LHCN-M2 (cell line): Measurements from ENCODE around the gene RHBG. TPM values are rescaled to one million over a fixed set of nuclear protein-coding genes. Genes with fewer than 3 reads are reported as not detected.
A peak's percentile ranks its signal among the peaks of the same experiment; 100 is the strongest.
"Not testable (repeated sequence)": the region's sequence is repeated elsewhere in the genome, so short reads cannot be mapped to it uniquely, and the experiment has no call there.

Experiments used
- DNase-seq: peaks from one replicate; pipeline ENCODE4 v3.0.0-alpha.2; 2012; ENCODE audit warnings: low read depth
- total RNA-seq: library from RNA; depleted of rRNA; stranded (reverse); fragments of >200 nt; gene quantifications from 2 replicates; pipeline ENCODE4 v1.2.3, GENCODE V29; 2014

RHBG gene
- total RNA-seq, 1 experiment from 2014 or later, result not detected

DNA sequence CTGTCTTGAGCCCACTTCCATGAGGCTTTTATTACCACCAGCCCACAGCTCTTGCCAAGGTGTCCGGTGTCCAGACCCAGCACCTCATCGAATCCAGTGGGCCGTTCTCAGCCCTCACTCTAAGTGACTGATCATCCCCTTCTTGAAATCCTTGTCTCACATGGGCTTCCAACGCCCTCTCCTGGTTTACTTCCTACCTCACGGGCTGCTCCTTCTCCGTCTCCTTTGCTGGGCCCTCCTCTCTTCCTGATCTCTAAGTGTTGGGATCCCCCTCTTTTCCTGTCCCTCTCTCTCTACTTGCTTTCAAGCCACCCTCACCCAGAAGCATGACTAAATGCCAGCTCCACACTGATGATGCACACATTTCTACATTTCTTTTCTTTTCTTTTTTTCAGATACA lies 9.0 kb upstream of the RHBG start:
- DNase-seq, result no peak

DNA sequence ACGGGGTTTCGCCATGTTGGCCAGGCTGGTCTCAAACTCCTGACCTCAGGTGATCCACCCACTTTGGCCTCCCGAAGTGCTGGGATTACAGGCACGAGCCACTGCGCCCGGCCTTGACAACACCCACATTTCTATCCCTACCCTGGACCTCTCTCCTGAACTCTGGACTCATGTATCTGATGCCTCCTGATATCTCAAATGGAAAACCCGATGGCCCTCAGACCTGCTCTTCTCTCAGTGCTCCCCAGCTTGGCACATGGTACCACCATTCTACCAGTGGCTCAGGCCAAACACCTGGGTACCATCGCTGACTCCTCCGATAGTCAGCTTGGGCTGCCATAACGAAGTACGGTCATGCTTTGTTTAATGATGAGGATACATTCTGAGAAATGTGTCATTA lies 8.5 kb upstream of the RHBG start:
- DNase-seq, result no peak

DNA sequence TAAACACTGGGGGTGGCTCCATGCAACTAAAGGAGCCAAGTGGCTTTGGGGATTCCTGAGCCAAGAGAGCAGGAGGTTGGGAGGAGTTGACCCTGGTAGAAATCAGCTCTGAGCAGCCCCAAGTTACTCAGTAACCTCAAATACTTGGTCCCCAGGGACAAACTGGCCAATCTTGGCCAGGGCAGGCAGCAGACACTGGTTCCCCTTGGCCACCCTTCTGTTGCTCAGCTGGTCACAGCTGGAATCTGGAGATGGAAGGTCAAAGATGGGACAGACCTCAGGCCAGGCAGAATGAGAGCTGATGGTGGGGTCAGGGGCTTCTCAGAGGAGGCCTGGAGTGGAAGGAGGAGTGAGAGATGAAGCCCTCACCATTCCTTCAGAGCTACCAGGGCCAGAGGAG lies 3.3 kb upstream of the RHBG start:
- DNase-seq, result no peak

DNA sequence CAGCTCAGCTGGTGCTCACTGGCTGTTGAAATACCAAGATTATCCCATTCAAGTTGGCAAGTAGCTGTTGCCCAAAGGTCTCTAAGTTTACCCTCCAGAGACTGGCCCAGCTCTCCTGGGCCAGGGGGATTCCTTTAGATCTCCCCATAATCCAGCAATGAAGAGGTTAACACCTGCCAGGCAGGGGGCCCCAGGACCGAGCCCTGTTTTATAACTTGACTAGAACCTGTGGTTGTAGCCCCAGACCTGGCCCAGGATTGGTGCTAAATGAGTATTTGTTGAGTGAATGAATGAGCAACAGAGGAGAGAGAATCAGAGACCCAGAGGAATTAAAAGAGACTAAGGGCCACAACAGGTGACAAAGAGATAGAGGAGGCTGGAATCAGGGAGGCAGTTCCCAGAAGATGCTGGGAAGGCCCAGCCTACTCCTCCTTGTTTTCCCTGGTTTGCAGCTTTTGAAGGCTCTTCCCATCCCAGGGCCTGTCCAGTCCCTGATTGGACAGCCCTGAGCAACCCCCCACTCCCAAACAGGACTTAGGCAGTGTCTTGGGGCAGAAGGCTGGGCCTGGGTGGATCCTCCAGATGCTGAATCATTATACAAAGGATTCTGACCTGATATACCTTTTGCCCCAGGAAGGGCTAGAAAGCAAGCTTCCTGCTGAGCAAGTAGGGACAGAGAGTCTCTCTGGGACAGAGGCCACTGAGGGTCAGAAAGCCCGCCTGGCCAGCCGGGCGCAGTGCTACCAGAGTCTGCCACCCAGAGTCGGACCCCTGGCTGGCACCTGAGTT lies 2.4 kb upstream of the RHBG start:
- no peak for DNase-seq

DNA sequence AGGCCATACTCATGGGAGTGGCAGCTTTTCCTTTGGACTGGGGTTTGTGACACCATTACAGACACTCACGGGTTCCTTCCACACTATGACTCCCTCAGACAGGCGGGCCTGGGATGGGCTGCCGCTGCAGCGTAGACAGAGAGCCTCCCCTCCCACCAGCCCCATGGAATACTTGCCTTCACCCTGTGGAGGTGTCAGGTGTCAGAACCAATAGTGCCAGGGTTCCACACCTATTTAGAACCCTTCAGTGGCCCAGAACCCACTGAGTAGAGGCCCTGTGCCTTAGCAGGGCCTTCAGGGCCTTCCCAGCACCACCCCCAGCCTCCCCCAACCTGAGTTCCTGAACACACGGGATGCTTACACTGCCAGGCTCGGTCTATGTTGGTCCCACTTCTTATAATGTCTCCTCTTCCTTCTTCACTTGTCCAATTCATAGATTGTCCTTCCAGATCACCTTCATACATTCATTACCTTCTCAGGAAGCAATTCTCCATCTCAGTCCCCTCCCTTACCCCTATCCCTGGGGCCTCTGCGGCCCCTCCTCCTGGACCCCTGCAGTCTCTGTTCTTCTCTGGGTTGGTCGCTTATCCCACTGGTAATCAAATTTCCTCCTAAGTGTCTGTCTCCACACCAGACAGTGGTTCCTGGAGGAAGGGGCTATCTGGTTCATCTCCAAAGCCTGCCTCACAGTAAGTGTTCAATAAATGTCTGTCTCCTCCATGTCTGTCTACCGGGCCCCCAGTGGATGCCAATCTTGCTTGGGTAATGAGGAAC lies 1.4 kb upstream of the RHBG start:
- no peak for DNase-seq

DNA sequence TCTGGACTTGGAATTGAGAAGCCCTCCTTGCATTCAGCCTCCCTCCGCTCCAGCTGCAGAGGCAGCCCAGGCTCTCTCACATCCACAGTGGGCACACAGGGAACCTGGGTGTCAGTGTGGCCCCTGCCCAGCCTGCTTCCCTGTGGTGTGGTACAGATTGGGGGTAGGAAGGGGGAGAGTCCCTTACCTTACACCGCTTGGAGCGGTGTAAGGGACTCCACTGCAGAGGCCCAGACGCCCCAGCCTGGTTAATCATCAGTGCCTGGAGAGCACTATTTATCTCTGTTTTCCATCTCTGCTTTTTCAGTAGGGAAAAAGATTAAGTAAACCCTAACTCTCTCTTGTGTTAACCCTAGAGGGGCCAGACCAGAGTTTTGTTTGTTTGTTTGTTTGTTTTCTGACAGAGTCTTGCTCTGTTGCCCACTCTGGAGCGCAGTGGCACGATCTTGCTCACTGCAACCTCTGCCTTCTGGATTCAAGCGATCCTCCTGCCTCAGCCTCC lies 803 bp upstream of the RHBG start:
- DNase-seq, result no peak

DNA sequence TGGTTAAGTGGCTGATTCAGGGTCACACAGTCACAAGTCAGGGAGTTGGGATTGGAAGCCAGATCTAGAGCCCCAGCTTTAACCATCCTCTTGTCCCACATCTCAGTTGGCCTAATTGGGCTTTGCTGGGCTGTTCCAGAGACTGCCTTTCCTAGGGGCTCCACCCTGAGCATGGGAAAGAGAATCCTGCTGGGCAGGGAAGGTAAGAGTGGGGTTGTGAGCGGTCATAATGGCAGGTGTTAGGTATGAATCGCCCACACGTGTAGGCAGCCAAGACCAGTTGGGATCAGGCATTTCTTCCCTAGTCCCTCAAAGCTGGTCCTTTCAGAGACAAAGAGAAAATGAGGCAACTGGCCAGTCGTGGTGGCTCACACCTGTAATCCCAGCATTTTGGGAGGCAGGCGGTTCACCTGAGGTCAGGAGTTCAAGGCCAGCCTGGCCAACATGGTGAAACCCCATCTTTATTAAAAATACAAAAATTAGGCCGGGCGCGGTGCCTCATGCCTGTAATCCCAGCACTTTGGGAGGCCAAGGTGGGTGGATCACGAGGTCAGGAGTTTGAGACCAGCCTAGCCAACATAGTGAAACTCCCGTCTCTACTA lies 775 bp downstream of the RHBG start:
- not testable (repeated sequence) for DNase-seq

DNA sequence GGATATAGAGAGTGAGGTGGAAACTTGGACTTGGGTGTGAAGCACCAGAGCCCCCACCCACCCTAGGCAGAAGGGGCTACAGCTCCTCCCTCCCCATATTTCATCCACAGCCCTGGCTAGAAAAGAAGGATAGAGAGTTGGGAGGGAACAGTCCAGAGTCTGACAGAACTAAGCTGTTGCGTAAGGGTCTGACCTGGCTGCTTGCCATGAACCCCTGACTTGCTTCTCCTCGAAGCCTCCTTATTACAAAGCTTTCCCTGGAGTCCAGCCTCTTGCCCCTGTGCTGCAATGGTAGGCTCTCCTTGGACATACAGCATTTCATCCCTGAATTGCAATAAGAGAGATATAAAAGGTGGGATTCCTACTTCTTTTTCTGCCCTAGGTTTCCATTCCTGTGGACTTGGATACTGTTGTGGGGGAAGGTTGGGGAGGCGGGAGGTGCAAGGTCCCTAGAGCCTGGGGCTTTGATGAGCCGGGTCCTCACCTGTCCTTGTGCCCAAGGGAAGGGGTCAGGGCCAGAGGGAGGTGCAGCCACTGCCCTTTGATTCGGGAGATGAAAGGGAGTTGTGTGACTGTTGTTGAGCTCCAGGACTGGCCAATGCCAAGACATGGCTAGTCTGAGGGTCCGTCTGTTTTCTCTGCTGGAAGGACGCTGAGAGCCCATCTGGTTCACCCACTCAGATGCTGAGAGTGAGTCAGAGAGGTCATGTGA lies 2.7 kb downstream of the RHBG start:
- DNase-seq, result peak; percentile 24

DNA sequence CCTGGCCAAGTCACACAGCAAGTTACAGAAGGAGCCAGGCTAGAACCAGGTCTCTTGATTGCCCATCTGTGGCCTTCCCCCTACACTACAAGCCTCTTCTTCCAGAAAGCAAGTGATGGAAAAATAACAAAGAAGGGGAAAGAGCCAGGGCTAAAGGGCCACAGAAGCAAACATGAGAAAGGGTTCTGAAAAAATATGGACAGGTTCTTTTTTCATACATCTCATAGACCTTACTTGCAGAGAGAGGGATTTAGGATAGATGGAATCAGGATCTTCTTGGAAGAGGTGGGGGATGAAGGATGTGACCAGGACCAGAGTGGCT lies 3.2 kb downstream of the RHBG start:
- peak; percentile 47 for DNase-seq

DNA sequence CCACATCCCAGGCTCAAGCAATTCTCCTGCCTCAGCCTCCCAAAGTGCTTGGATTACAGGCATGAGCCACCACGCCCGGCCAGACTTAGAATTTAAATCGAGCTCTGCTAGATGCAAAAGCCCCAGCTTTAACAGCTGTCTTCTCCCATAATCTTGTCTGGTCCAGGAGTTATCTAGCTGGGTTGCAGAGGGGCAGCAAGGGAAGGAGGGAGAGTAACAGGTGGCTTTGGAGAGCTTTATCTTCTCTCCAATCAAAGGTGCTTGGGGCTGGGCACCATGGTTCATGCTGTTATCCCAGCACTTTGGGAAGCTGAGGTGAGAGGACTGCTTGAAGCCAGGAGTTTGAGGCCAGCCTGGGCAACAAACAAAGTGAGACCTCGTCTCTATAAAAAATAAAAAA lies 3.9 kb downstream of the RHBG start:
- no peak for DNase-seq

DNA sequence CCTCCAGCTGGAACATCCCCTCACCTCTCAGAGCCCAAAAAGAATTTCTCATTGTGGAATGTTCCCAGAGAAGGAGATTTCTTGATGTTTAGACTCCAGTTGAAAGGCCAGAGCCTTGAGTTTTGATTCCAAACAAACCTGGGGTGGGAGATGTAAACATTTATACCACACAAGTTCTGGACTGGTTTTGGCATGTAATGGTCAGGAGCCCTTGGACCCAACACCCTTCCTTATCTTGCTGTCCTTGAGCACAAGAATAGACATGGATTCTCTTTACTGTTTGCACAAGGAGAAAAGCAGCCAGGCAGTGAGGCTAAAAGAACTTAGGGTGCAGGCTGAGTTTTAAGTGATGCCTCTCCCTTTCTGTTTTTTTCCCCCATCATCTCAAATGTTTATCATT lies 4.5 kb downstream of the RHBG start:
- DNase-seq, result no peak

DNA sequence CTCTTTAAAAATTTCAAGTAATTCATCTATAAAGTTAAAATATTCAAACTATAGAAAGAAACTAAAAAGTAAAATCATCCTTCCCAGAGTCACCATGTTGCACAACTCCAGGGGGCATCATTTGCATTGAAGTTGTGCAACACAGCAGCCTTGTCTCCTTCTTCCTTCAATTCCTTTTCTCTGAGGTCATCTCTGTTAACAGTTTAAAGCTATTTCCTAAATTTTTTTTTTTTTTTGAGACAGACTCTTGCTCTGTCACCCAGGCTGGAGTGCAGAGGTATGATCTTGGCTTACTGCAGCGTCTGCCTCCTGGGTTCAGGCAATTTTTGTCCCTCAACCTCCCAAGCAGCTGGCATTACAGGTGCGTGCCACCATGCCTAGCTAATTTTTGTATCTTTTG lies 7.1 kb downstream of the RHBG start:
- DNase-seq, result peak; percentile 16

DNA sequence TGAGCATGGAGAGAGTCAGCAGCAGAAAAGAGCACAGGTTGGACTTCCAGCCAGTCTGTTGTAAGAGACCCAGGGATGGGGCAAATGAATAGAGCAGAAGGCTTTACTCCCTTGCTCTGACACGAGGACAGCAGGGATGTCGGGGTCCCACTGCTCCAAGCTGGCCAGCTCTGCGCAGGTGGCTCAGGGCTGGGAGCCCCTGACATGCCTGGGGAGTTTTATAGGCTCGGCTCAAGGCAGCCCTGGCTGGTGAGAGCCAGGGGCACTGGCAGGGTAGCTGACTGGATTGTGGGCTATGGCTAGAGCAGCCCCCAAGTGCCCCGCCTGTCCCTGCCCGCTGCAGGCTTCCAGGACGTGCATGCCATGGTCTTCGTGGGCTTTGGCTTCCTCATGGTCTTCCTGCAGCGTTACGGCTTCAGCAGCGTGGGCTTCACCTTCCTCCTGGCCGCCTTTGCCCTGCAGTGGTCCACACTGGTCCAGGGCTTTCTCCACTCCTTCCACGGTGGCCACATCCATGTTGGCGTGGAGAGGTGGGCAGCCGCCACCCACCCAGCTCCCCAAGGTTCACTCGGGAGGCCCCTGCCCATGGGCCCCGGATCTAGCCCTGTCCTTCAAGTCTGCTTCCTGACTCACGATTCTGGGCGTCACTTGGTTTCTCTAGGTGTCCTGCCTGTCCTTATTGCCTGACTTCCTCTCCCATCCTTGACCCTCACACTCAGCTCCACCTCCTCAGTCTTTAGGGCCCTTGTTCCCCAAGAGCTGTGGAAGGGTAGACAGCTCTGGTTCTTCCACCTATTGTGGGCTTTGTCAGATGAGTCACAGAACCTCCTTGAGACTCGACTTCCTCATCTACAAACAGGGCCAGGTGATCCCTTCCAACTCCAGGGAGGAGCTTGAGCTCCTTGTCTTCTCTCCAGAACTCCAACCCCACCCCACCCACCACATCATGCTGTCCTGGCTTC lies 8.2 kb downstream of the RHBG start:
- DNase-seq, result no peak

DNA sequence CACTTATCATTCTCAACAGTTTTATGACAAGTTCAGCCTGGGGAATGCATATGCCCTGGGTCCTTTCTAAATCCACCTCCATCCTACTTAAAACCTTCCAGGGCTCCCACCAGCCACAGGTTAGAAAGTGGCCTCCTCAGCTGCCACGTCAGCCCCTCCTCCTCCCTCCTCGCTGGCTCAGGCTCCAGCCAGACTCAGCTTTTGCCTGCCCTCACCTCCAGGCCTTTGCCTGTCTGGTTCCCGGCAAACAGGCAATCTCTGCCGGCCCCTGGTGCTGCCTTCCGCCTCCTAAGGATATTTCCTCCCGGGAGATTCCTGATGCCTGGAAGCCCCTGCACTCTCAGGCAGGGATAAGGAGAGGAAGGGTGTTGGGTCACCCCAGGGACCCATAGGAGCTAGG lies 9.5 kb downstream of the RHBG start:
- DNase-seq, result no peak

DNA sequence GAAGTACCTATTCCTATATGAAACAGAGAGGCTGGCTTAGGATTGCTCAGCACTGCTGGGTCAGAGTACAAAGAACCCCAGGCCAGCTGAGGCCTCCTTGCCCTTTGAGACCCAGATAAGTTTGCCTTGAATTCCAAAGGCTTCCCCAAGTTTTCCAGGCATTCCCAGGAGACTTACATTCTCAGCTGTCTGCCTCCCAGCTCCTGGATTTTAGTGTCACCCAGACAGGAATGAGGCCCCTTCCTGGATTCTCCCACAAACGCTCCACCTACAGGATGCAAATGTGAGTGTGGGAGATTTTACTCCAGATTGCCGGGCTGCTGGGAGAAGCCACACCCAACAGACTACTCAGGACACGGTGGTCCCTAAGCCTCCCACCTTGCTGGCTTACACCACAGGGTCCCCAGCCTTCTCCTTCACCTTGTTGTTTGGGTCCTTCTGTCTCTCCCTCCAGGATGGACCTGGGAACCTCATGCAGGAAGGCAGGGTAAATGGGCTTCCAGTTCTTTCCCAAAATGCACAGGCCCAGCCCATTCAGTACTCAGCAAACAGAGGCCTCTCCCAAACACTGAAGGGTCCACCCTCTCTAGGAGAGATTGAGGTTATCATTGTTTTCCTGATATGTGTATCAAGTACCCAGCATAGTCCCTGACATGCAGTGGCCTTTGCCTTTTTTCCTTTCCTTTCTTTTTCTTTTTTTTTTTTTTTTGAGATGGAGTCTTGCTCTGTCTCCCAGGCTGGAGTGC lies 10.6 kb downstream of the RHBG start:
- DNase-seq, result peak; percentile 80

DNA sequence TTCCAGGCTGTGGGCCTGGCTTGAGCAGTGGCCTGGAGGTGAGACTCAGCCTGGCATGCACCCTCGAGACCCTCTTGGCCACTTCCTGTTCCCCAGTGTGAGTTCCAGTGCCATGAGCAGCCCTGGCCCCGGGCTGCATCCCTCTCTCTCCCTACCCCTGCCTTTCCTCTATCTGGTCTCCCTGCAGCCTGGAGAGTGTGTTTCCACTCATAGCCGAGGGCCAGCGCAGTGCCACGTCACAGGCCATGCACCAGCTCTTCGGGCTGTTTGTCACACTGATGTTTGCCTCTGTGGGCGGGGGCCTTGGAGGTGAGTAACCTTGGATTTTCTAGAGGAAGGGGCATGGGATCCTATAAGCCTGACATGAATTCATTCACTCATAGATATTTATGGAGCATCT lies 13.6 kb downstream of the RHBG start:
- no peak for DNase-seq

DNA sequence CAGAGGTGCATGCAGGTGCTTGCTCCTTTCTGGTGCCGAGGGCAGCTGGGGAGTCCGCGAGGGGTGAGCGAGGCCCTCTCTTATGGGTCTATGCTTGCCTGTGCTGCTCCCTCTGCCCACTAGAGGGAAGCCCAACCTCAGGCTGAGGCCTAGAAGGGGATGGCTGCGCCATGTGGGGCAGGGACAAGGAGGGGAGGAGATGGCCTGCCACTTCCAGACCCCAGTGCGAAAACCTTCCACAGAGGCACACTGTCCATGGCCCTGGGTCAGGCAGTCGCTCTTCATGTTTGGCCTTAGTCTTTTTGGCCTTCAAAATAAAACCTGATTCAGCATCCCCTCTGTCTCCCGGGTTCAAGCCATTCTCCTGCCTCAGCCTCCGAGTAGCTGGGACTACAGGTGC lies 14.0 kb downstream of the RHBG start:
- peak; percentile 33 for DNase-seq

DNA sequence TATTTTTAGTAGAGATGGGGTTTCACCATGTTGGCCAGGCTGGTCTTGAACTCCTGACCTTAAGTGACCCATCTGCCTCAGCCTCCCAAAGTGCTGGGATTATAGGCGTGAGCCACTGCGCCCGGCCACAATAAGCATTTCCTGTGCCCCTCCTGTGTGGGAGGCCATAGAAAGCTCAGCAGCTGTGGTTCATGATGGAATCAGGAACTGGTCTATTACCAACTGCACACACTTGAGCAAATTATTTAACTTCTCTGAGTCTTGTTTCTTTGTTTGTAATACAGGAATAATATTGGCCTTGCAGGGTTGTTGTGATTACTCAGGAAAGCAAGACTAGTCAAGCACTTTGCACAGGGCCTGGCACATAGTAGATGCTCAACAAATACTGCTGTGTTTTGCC lies 15.0 kb downstream of the RHBG start:
- no peak for DNase-seq

DNA sequence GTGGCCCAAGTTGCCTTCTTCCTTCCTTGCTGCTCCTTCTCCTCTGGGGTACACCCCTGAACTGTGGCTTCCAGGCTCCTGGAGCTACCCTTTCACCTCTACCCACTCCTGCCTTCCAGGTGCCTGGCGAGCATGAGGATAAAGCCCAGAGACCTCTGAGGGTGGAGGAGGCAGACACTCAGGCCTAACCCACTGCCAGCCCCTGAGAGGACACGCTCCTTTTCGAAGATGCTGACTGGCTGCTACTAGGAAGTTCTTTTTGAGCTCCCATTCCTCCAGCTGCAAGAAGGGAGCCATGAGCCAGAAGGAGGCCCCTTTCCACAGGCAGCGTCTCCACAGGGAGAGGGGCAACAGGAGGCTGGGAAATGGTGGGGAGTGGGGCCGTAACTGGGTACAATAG lies 15.6 kb downstream of the RHBG start:
- no peak for DNase-seq

DNA sequence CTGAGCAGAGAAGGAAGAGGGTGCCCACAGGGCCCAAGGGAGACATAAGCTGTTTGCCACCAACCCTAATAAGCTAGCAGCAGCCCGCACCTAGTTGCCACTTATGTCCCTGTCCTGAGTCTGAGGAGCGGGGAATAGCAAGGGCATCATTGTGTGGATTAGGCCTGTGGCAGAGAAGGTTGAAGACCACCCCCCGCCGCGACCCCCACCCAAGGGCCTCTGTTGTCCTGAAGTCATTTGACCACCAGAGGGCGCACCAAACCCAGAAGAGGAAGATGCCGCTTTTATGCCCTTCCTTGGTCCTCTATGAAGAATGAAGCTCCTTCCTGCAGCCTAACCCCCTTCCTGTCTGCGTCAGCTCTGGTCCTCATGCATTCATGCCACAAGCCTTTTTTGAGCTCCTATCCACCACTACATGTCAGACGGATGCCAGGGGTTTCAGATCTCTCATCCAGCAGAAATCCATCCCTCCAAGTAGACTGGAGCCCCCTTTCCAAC lies 16.6 kb downstream of the RHBG start:
- peak; percentile 50 for DNase-seq
